ENCODE results near the gene TOR1B. TPM values are rescaled to one million over a fixed set of nuclear protein-coding genes. Genes with fewer than 3 reads are reported as not detected.

Gene TOR1B
- total RNA-seq, 1 donor from 2014 or later, result 22.5 TPM

- intact Hi-C loops (cut with micrococcal nuclease), result no loop called here
These were observed 9.4 kb downstream of the TOR1B start for GRCh38 chr9:129812385-129812784.

- intact Hi-C loops (cut with micrococcal nuclease), result no loop called here
These were observed 10.7 kb downstream of the TOR1B start for GRCh38 chr9:129813661-129814060.

DNA sequence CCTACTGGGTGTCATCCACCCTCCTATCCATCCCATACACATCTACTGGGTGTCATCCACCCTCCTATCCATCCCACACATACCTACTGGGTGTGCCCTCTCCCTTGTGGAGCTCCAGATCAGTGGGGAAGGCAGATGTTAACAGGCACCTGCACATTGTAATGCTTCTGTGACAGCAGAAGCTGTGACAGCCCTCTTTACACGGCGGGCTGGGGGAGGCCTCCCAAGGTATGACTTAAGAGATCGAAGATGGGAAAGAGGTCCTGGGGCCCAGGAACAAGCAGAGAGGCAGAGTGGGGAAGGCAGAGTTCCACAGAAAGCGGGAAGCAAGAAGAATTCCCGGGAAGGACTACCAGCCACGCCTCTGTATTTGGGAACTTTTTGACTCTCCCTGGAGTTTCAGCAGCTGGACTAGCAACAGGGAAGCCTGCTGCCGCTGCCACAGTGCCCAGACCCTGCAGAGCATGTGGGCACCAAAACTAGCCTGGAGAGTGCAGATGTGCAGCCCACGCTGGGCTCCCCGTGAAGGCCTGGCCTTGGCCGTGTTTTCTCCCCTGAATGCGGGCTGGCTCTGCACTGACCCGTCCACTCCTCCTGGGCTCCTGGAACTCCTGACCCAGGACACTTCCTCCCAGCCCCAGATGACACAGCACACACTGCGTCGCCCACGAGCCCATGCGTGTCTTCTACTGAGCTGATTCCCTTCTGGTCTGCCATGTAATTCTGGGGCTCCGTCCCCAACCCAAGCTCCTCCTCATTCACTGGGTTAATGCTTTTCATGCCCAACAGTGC, 11.6 kb downstream of the TOR1B start:
- intact Hi-C loops (cut with micrococcal nuclease), result no loop called here

GRCh38 chr9:129815278-129815677, 12.3 kb downstream of the TOR1B start:
- intact Hi-C loops (cut with micrococcal nuclease), result no loop called here

GRCh38 chr9:129816501-129817435, 13.8 kb downstream of the TOR1B start:
- intact Hi-C loops (cut with micrococcal nuclease), result no loop called here

- intact Hi-C loops (cut with micrococcal nuclease), result loop anchor here (5.0 kb wide), 1 partner anchor 44 kb away; no protein-coding TSS in a partner anchor
These were observed 20.0 kb downstream of the TOR1B start for GRCh38 chr9:129822898-129823541.

- intact Hi-C loops (cut with micrococcal nuclease), result loop anchor here (5.0 kb wide), 1 partner anchor 44 kb away; no protein-coding TSS in a partner anchor
These were observed 20.6 kb downstream of the TOR1B start for GRCh38 chr9:129823542-129823934.

DNA sequence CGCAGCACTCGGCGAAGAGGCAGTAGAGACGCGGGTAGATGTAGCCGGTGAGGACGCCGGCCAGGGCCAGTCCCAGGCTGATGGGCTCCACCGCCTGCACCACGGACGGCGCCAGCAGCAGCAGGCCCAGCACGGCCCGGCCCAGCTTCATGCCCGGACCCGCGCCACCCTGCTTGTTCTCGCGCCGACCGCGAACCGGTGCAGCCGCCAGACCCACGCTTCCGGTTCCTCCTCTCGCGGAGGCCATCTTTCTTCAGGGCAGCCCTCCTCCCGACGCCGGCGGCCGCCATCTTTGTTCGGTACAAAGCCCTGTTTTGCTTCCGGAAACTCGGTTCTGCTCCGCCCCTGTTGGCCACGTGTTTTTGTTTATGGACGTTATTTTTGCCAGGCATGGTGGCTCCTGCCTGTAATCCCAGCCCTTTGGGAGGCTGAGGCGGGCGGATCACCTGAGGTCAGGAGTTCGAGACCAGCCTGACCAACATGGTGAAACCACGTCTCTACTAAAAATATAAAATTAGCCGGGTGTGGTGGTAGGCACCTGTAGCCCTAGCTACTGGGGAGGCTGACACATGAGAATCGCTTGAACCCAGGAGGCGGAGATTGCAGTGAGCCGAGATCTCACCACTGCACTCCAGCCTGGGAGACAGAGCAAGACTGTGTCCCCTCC, 21.1 kb downstream of the TOR1B start, which contains the start of gene TOR1A:
TSS of gene TOR1A (minus strand) at position 202 of the 667 bp plus-strand sequence. CDS start at position 151, 51 bp downstream.
- intact Hi-C loops (cut with micrococcal nuclease), result loop anchor here (1.0 to 5.0 kb wide), 4 partner anchors 11 to 61 kb away; partner anchors contain the start of genes C9orf78, TOR1B and USP20

DNA sequence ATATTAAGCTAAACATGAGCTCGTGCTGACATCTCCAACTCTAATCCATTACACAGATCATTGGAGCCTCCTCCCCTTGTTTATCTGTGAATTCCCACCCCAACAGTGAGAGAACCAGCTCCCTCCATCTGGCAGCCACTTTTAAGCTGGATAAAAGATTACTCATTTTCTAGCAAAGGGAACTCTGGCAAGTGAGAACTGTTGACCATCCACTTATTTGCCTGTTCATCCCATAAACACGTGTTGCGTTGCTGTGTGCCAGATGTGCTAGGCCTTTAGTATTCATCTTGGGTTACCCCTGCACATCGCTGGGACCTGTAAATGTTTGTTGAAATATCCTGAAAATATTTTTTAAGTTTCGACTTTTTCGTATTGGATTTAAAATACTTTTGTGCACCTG, 23.4 kb downstream of the TOR1B start:
- intact Hi-C loops (cut with micrococcal nuclease), result no loop called here

- intact Hi-C loops (cut with micrococcal nuclease), result no loop called here
These were observed 23.8 kb downstream of the TOR1B start for GRCh38 chr9:129826759-129827158.

DNA sequence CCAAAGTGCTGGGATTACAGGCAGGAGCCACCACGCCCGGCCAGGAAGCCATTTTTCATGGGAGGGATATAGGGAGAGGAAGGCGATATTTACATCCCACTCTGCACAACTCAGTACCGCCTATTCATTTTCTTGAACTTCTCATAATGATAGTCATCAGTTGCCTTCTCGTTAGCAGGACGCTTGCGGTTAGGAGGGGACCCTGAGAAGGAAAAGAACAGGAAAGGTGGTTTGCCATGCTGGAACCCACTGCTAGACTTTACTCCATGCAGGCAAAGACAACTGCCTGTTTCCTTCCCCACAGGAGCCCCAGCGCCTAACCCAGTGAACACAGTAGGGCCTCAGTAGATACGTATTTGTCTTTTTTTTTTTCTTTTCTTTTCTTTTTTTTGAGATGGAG, 25.1 kb downstream of the TOR1B start:
- intact Hi-C loops (cut with micrococcal nuclease), result no loop called here

GRCh38 chr9:129828969-129829368, 26.0 kb downstream of the TOR1B start:
- intact Hi-C loops (cut with micrococcal nuclease), result no loop called here

DNA sequence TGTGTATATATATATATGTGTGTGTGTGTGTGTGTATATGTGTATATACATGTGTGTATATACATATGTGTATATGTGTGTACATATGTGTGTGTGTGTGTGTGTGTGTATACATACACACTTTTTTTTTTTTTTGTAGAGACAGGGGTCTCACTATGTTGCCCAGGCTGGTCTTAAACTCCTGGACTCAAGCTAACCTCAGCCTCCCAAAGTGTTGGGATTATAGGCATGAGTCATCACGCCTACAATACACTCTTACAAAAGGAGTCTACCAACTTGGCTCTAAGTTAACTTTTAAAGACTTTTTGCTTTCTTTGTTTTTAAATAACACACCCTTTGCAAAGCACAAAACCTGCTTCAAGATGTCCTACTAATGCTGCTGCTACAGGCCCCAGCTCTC, 30.0 kb downstream of the TOR1B start:
- intact Hi-C loops (cut with micrococcal nuclease), result no loop called here

- intact Hi-C loops (cut with micrococcal nuclease), result loop anchor here (1.0 to 2.0 kb wide), 5 partner anchors 10 to 50 kb away; partner anchors contain the start of genes TOR1A and TOR1B
These were observed 31.6 kb downstream of the TOR1B start for GRCh38 chr9:129834489-129835127.

- intact Hi-C loops (cut with micrococcal nuclease), result loop anchor here (1.0 to 2.0 kb wide), 5 partner anchors 11 to 49 kb away; partner anchors contain the start of genes TOR1A and TOR1B
These were observed 32.3 kb downstream of the TOR1B start, which contains the start of the genes C9orf78 and USP20 for GRCh38 chr9:129835128-129835859. TSS of gene C9orf78 (minus strand) at chr9:129835275. CDS start at chr9:129835221, 54 bp downstream. TSS of gene USP20 (plus strand) at chr9:129835458. CDS start at chr9:129852556, 17,098 bp downstream.

DNA sequence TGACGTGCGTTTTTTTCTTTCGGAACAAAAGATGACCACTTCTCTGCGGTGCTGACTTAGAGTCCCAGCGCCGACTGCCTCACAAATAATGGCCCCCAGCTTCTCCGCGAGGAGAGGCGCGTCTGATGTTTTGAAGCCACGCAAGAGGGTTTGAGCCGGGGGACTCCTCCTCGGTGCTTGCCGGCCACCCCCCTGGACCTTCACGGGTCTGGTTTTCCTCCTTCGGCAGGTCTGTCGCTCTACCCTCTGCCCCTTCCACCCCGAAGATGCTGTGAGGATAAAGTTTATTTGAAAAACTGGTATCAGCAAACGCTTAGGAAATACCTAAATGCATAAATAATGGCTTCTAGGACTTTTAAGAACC, 32.9 kb downstream of the TOR1B start:
- intact Hi-C loops (cut with micrococcal nuclease), result loop anchor here (1.0 to 2.0 kb wide), 5 partner anchors 12 to 48 kb away; partner anchors contain the start of genes TOR1A and TOR1B

DNA sequence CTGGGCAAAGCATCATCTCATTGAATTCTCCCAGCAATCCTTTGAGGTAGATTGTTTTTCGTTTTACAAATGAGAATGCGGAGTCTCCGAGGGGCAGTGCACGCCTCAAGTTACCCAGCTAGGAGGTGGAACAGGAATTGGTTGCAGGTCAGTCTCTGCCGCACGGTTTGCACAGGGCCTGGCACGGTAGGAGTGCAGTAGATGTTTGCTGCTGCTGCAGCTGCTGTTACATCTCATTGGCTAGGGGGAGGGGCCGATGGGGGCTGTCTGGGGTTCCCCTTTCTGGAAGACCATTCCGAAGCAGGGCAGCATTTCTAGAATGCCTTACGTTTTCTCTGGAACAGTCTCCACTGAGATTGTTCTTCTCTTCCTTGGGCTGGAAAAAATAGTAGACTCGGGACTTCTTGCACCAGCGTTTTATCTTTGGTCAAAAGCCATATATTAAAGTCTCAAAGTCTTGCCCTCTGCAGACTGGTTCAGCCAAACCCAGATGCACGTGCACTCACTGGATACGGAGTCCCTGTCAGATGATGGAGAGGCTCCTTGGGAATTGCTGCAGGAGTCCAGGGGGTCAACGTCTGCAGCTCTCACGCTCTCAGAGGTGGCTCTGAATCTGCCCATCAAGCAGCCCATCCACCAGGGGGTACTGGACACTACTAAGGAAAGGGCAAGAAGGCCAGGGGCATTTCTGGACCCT, 33.5 kb downstream of the TOR1B start:
- intact Hi-C loops (cut with micrococcal nuclease), result no loop called here

DNA sequence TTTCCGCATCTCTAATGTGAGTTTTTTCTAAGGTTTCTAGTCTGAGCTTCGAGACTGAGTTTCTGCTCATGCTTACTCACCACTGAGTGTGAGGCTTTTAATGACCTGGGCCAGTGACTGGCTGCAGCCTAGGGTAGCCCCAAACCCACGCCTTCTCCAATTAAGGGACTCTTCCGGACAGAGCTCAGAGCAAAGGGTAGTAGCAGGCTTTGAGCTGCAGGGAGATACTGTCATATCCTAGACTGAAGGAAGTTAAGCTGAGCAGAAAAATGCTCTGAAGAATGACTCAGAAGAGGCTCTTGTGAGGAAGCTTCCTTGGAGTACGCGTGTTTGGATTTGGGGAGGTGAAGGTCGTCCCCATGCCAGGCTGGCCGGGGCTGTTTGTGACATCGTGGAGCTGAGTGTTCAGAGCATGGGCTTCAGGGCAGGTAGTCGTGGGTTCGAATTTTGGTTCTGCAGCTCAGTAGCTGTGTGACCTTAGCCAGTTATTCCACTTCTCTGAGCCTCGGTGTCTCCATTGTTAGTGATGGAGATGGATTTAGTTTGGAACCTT, 35.8 kb downstream of the TOR1B start:
- intact Hi-C loops (cut with micrococcal nuclease), result no loop called here
